ENCODE results near the gene LYSMD1. TPM values are rescaled to one million over a fixed set of nuclear protein-coding genes. Genes with fewer than 3 reads are reported as not detected.
A peak's percentile ranks its signal among the peaks of the same experiment; 100 is the strongest.

Gene LYSMD1
- total and polyA plus RNA-seq, 2 of the 8 experiments (the other 6 are each of a cell fraction or from before 2014, with no cell fraction given), result 2.4 to 6.0 TPM

DNA sequence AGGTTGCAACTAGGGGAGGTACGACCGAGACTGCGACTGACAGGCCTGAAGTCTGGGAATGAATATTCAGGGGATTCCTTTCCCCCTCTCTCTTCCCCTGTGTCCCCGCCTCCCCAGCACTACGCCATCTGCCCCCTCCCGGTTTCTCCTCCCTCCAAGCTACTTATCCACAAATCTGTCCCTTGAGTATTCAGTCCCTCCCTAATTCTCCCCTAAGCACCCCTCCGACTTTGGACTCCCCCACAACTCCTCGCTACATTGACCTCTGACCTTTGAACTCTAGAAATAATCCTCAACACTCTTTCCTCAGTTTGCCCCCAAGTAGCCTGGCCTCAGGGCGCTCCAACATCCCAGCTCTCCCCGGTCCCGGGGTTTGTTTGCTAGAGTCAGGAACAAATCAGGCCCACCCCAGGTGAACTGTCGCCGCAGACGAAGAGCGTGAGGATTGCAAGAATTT is 393 bp downstream of the LYSMD1 start:
- peak overlapping the region; percentile 20; the same call in 1 of the 2 replicates for H2BK12ac ChIP-seq (ENCODE audit: low read depth, low read length)
- TF ChIP-seq EZH2 (IDR thresholded peaks at IDR 0.05; ENCODE audit: low read depth, low read length, severe bottlenecking) (no peak), CBX8 (IDR thresholded peaks at IDR 0.05; ENCODE audit: borderline replicate concordance, low read depth, low read length) (no peak), TBP (IDR thresholded peaks at IDR 0.05; ENCODE audit: low read depth, low read length) (0 out of 2 replicates have a peak, but pooled peaks have one; percentile 10), SIN3A (conservative IDR thresholded peaks at IDR 0.05 in 1 of 2, IDR thresholded peaks at IDR 0.05 in 1 of 2; ENCODE audit: low read depth in 1 of 2, low read length in 2 of 2) (peak in 1 of 2 experiments; percentile 32; a peak in 1 of 4 replicates), CBX5 (IDR thresholded peaks at IDR 0.05; ENCODE audit: low read depth, low read length) (no peak), SAP30 (IDR thresholded peaks at IDR 0.05; ENCODE audit: insufficient read depth, insufficient replicate concordance, low read length) (no peak), RXRA (IDR thresholded peaks at IDR 0.05; ENCODE audit: insufficient read depth, low read depth, low read length) (0 out of 2 replicates have a peak, but pooled peaks have one; percentile 57), ZNF274 (IDR thresholded peaks at IDR 0.05; ENCODE audit: borderline replicate concordance, extremely low read depth, low read length) (no peak)
- TF ChIP-seq, protein P1, sequence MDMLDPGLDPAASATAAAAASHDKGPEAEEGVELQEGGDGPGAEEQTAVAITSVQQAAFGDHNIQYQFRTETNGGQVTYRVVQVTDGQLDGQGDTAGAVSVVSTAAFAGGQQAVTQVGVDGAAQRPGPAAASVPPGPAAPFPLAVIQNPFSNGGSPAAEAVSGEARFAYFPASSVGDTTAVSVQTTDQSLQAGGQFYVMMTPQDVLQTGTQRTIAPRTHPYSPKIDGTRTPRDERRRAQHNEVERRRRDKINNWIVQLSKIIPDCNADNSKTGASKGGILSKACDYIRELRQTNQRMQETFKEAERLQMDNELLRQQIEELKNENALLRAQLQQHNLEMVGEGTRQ (IDR thresholded peaks at IDR 0.05; ENCODE audit: low read length), result no peak

More for the DNA sequence above, 393 bp downstream of the LYSMD1 start:
- Histone ChIP-seq H3K4me1 (replicated peaks in 1 of 4; ENCODE audit: control insufficient read depth in 3 of 4, insufficient read depth in 4 of 4, low read length in 3 of 4) (peaks cover 5 to 10% (median 5%) of the 10 kb centered on the region in 4 experiments), H3K9ac (replicated peaks in 1 of 4; ENCODE audit: extremely low read depth in 1 of 4, low read depth in 3 of 4, low read length in 3 of 4) (peak overlapping the region in 3 of 4 experiments; percentile 49 to 89 (median 50); a peak in 6 of 7 replicates), H3K79me1 (ENCODE audit: low read depth, low read length) (0 out of 2 replicates have a peak, but pooled peaks cover 3% of the 10 kb centered on the region), H3K14ac (ENCODE audit: insufficient read length) (no peak overlapping the region), H3K56ac (replicated peaks; ENCODE audit: insufficient read length, low read depth, low read length) (no peak overlapping the region), H3K36me3 (ENCODE audit: control insufficient read depth in 2 of 4, insufficient read depth in 4 of 4, low read length in 3 of 4) (peaks cover 0 to 18% (median 8%) of the 10 kb centered on the region in 4 experiments; a peak in 5 of 8 replicates), H2AFZ (ENCODE audit: low read length) (peak overlapping the region; percentile 93), H2BK20ac (ENCODE audit: low read length) (0 out of 2 replicates have a peak overlapping the region, but pooled peaks have one; percentile 15), H3K9me3 (ENCODE audit: insufficient read depth in 2 of 2, low read depth in 1 of 2, low read length in 1 of 2) (no peaks in the 10 kb centered on the region), H3K23ac (ENCODE audit: insufficient read length) (no peak overlapping the region), H4K8ac (ENCODE audit: extremely low read depth, insufficient read depth, low read length) (no peak overlapping the region), H2BK120ac (replicated peaks; ENCODE audit: low read depth, low read length) (no peak overlapping the region), H2AK5ac (ENCODE audit: low read depth, low read length) (no peak overlapping the region), H2BK5ac (ENCODE audit: low read depth, low read length) (peak overlapping the region; percentile 85), H3K4ac (replicated peaks; ENCODE audit: insufficient read length, low read depth, low read length) (no peak overlapping the region), H2BK15ac (ENCODE audit: low read length) (no peak overlapping the region), H3K18ac (ENCODE audit: extremely low read depth, low read length) (peak overlapping the region; percentile 89; the same call in 1 of the 2 replicates), H3K23me2 (ENCODE audit: low read depth, low read length) (peaks cover 17% of the 10 kb centered on the region), H4K20me1 (replicated peaks in 1 of 2; ENCODE audit: control insufficient read depth in 1 of 2, insufficient read depth in 2 of 2, low read length in 2 of 2) (no peaks in the 10 kb centered on the region), H3K27ac (ENCODE audit: low read depth, low read length) (peak overlapping the region; percentile 42; the same call in 1 of the 2 replicates), H3K4me3 (ENCODE audit: extremely low read depth in 1 of 4, insufficient read depth in 2 of 4, low read depth in 3 of 4, low read length in 4 of 4) (peak overlapping the region; percentile 80 to 99 (median 95)), H4K91ac (replicated peaks; ENCODE audit: insufficient read length, low read length) (no peak overlapping the region), H3K4me2 (ENCODE audit: insufficient read depth in 1 of 2, low read depth in 2 of 2, low read length in 2 of 2) (peak overlapping the region; percentile 74 to 89), H3K27me3 (replicated peaks in 1 of 4; ENCODE audit: control insufficient read depth in 3 of 4, extremely low read depth in 1 of 4, insufficient read depth in 3 of 4, low read length in 3 of 4) (no peaks in the 10 kb centered on the region), H4K5ac (ENCODE audit: insufficient read length, low read depth, low read length) (peak overlapping the region; percentile 22), H3K79me2 (ENCODE audit: control insufficient read depth in 1 of 2, insufficient read depth in 2 of 2, low read length in 2 of 2) (peaks cover 0 to 12% of the 10 kb centered on the region in 2 experiments; a peak in 2 of 4 replicates)
- DNase-seq (ENCODE audit: low read depth in 1 of 2, low spot score in 2 of 2) (peak in 1 of 2 experiments; percentile 66), FAIRE-seq (peak; percentile 19)
- POLR2A ChIA-PET (ENCODE audit: partially characterized antibody), result interaction anchor here (0.7 to 2.4 kb wide), 14 partner anchors 9 to 197 kb away, joined by 3 to 13 read pairs (median 4); partner anchors contain the start of genes PSMD4, SEMA6C and TNFAIP8L2
- CTCF ChIA-PET (ENCODE audit: partially characterized antibody), result interaction anchor here (1.0 to 2.7 kb wide), 6 partner anchors 10 to 118 kb away, joined by 3 to 11 read pairs (median 4); partner anchors contain the start of genes C1orf56, MLLT11 and VPS72
- 8% methylated on average over 14 of the region's 15 CpGs; no CpG with 5 or more reads in 1 of the 2 experiments for WGBS, 2 experiments (ENCODE audit: extremely low coverage in 1 of 2, insufficient coverage in 1 of 2, insufficient read length in 1 of 2, insufficient replicate concordance in 2 of 2, low coverage in 1 of 2, low lambda C conversion rate in 2 of 2, missing lambda C conversion rate in 1 of 2)
